Measurements from ENCODE around the gene ZCCHC7.
A peak's percentile ranks its signal among the peaks of the same experiment; 100 is the strongest.
"Not testable (repeated sequence)": the region's sequence is repeated elsewhere in the genome, so short reads cannot be mapped to it uniquely, and the experiment has no call there.

The ZCCHC7 gene

DNA sequence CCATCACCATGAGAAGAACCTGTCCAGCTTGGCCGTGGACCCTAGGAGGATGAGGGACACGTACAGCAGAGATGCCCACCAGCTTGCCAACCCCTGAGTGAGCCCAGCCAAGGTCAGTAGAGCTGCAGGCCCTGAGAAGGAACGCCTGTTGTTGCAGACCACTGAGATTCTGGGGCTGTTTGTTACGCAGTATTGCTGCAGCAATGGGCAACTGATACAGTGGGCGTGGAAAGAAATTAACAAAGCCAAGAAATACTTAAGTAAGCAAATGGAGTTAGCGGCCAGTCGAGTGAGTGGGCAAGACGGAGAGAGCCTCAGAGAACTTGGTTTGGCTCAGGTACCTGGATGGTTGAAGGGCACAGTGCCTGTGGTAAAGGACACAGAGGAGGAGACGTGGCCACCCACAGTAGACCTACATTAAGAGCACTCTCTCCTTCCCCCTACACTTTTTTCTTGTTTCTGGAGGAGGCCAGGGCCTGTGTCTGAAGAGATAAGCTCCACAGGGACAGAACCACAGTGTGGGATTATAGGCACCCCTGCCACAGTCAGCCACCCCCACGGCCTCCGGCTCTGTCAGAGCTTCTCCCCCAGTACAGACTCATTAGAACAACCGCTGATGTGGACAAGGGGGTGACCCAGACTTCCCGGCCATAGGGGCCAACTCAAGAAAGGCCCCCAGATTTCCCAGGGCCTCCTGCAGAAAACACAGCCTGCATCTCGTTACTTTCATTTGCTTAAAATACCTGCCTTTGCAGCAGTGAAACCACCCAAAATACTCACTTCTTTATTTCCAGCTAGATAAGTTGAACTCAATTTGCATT is 262.0 kb downstream of the ZCCHC7 start:
- no peak for DNase-seq

GRCh38 chr9:37382982-37383357 is 262.6 kb downstream of the ZCCHC7 start:
- DNase-seq: no peak

DNA sequence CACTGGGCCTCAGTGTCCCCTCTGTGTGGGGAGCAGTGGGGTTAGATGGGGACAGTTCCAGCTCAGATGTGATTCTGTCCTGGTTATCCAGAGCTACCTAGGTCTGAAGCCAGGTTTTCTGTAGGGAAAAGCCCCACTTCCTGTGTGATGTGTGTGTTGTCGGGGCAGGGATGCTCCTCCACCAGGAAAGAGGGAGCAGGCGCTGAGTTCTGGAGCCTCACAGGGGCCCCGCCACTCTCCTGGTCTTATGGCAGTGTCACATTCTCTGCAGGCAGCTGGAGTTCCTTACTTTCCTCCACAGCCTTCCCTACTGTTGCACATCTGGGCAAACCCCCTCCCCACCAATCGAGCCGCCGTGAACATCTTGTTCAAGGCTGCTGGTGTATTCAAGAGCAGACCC is 263.0 kb downstream of the ZCCHC7 start:
- no peak for DNase-seq

DNA sequence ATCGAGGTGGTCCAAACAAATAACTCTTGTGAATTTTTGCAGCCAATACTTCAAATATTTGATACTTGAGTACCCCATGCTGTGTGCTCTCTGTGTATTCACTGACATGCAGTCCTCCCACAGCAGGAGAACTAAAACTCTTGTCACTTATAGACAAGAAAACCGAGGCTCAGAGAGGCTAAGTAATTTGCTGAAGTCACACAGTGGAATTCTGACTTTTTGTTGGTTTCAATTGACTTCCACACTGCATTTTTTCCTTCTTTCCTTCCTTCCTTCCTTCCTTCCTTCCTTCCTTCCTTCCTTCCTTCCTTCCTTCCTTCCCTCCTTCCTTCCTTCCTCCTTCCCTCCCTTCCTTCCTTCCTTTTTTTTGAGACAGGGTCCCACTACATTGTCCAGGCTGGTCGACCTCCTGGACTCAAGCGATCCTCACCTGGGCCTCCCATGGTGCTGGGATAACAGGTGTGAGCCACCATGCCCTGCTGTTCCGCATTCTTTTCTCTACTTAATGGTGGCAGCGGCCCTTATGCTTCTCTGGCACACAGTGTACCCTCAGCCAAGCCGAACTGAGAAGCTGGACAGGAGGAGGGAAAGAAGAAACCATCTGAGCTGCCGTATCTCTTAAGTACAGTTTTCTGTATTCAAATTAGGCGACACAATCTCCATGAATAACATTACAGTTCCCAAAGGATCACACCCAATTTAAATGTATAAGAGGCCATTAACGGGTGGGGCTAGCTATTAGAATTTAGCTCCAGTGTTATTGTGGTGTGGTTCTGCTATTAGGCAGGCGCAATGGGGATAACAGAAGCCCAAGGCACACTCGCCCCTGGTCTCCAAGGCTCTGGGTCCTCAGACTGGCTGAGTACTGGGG is 263.7 kb downstream of the ZCCHC7 start:
- DNase-seq: no peak

DNA sequence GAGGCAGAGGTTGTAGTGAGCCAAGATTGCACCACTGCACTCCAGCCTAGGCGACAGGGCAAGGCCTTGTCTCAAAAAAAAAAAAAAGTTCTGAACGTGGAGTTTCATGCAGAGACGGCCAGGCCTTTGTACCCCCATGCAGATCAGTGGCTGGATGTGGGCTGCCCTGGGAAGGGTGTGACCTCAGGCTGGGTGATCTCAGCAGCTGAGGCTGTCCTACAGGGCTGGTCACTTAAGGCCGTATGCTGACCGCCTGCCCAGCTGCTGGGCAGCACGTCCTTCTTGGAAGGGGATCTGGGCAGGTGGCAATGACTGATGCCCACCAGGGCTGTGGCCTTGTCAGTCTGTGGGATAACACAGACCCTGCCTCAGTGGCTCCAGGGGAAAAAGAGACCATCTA is 264.9 kb downstream of the ZCCHC7 start:
- DNase-seq: no peak

DNA sequence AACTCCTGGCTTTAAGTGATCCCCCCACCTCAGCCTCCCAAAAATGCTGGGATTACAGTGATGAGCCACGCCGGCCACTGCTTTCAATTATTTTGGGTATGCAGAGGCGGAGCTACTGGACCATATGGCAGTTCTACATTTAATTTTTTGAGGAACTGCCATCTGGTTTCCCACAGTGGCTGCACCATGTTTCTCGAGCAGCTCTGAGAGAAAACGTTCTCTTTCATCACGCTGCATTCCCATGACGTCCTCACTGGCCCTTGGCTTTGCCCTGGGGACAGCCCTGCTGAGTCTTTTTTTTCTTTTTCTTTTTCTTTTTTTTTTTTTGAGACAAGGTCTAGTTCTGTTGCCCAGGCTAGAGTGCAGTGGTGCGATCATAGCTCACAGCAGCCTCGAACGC is 266.6 kb downstream of the ZCCHC7 start:
- DNase-seq: peak in 1 of 2 donors; percentile 36

- DNase-seq: peak; percentile 34 to 51
Observed at GRCh38 chr9:37390759-37391158, 270.4 kb downstream of the ZCCHC7 start.

DNA sequence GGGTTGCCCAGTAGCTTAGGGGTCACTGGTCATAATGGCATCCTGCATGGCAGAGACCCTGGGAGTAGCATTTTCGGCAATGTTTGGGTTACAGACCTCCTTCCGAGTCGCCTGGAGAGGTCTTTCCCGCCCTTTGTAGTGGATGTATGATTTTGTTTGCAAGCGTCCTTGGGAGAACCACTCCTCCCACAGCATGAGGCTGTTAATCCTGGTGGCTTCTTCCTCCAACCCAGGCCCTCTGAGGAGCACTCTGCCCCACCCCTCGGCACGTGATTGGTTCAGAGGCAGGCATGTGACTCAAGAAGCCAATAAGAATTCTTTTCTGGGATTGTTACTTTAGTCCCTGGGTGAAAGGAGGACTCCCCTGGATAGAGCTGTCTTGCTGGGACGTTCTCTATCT is 271.9 kb downstream of the ZCCHC7 start:
- no peak for DNase-seq

DNA sequence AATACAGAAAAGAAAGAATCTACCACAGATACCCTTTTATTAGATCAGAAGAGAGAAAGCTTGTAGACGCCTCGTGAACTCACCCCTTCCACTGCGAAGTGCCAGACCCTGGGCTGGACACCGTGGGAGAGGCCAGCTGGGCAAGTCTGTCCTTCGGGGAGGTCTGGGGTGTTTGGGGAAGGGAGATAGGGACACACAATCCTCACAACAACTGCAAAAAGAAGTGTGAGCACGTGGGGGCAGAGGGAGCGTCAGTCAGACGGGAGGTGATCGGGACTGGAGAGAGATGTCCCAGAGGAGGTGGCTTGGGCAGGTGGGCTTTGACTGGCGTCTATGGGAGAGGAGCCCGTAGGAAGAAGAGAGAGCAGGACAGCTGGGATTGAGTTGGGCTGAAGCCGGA is 274.9 kb downstream of the ZCCHC7 start:
- DNase-seq: no peak

GRCh38 chr9:37395663-37396062 is 275.3 kb downstream of the ZCCHC7 start:
- DNase-seq: no peak

DNA sequence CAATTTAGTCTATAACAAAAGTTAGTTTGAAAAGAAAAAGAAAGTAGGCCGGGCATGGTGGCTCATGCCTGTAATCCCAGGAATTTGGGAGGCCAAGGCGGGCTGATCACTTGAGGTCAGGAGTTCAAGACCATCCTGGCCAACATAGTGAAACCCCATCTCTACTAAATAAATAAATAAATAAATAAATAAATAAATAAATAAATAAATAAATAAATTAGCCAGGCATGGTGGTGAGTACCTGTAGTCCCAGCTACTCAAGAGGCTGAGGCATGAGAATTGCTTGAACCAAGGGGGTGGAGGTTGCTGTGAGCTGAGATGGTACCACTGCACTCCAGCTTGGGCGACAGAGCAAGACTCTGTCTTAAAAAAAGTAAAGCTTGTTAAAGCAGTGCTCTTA is 277.6 kb downstream of the ZCCHC7 start:
- DNase-seq: not testable (repeated sequence)

DNA sequence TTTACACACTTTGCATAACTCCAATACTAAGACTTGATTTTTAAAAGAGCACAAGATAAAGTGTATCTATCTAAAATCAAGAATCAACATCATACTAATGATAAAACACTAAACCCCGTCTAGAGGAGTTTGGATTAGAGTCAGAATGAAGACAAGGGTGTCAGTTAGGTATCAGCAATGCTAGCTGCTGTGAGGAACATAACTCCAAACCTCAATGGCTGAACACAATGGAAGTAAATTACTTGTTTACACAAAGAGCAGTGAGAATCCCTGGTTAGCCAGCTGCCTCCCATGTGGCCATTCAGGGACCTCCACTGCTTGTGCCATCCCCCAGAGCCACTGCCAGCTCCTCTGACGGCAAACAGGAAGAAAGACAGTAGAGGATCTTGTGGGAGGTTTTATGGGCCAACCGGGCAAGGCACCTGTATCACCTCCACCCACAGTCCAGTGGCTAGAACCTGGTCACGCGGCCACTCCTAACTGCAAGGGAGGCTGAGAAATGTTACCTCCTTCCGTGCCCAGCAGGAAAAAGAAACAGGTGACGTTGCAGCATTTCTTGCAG is 278.2 kb downstream of the ZCCHC7 start:
- no peak for DNase-seq

DNA sequence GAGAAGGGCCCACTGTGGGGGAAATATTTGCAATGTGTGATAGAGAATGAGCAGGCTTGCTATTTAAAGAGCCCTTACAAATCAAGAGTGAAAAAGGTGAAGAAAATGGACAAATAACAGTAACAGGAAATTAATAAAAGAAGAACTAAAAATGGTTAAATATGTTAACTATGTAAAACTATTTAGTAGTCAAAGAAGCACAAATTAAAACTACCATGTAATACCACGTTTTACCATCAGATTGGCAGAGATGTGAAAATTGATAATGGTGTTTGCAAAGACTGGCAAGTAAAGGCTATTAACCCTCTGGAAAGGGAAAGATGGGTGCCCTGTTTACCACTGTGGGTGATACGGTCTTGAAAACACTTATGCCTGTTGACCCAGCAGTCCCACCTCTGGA is 279.0 kb downstream of the ZCCHC7 start:
- DNase-seq: no peak

DNA sequence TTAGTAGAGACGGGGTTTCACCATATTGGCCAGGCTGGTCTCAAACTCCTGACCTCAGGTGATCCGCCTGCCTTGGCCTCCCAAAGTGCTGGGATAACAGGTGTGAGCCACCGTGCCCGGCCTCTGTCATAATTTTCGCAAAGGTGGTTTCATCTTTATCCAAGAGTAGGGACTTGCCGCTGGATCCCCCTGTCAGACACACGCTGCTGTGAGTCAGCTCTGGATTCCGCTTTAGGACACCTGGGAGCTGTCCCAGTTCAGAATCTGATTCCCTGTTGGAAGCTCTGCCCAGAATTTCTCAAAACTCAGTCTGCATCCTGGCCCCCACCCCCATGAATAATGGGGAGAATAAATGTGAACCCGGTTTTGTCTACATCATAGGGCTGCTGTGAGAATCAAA is 284.2 kb downstream of the ZCCHC7 start:
- no peak for DNase-seq

GRCh38 chr9:37405350-37405749 is 285.0 kb downstream of the ZCCHC7 start:
- no peak for DNase-seq

DNA sequence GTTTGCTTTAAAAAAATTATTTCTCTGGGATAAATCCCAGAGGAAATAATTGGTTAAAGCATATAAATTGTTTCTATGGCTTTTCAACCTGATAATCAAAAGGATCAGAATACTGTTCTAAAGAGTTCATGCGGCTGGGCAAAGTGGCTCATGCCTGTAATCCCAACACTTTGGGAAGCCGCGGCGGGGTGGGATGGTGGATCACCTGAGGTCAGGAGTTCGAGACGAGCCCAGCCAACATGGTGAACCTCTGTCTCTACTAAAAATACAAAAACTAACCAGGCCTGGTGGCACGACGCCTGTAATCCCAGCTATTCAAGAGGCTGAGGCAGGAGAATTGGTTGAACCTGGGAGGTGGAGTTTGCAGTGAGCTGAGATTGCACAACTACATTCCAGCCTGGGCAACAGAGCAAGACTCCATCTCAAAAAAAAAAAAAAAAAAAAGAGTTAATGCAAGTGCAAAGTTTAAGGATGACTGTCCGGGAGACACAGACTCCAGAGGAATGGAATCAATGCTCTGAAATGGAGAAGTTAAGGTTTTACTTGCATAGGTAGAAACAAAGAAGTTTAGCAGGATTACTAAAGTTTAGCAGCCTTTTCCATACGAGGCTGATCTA is 285.5 kb downstream of the ZCCHC7 start:
- no peak for DNase-seq

GRCh38 chr9:37406603-37407401 is 286.4 kb downstream of the ZCCHC7 start:
- no peak for DNase-seq

DNA sequence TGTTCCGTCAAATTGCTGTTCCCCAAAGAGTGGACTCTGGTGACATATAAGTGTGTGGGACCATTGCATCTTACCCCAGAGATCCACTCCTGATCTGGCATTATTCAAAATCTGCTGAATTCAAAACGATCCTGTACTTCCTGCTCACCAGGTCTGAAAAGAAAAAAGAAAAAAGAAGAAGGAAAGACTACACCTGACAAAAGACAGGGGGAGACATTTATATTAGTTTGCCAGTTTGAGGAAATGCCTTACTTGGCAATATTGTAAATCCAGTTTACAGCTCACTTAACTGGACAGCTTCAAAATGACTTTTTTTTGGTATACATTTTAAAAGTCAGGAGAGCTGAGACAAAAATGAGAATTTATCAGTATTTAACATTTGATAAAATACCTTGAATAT is 287.1 kb downstream of the ZCCHC7 start:
- no peak for DNase-seq
